SU-DHL-6 (cell line): ENCODE results near the gene TMEM168.

Experiments used
- H2AFZ ChIP-seq: fragments of 200-600 bp; sonication (generic); 2 replicates; pipeline ENCODE4 v1.6.1; 2014; ENCODE audit warnings: low read depth, mild to moderate bottlenecking, moderate library complexity, mixed read lengths, antibody characterized with exemption, low read length; ENCODE audit not compliant: severe bottlenecking
- H3F3A ChIP-seq: fragments of 200-600 bp; shearing (Covaris generic); 2 replicates; pipeline ENCODE4 v1.6.0; 2016; ENCODE audit warnings: antibody characterized with exemption, mild to moderate bottlenecking; ENCODE audit not compliant: insufficient read depth
- H3K27ac ChIP-seq: fragments of 200-600 bp; sonication (generic); 2 replicates; pipeline ENCODE4 v1.5.1; 2016; ENCODE audit warnings: low read depth, mild to moderate bottlenecking, low read length, moderate library complexity, mixed read lengths
- H3K27me3 ChIP-seq: fragments of 200-600 bp; sonication (generic), shearing (Covaris generic); 2 replicates; pipeline ENCODE4 v1.6.0; 2014; ENCODE audit warnings: mild to moderate bottlenecking, low read length
- H3K36me3 ChIP-seq: fragments of 200-600 bp; sonication (generic); 2 replicates; pipeline ENCODE4 v1.6.1; 2014; ENCODE audit warnings: mild to moderate bottlenecking, low read length, mixed read lengths
- H3K4me2 ChIP-seq: fragments of 300-600, 200-600 bp; shearing (Covaris generic), sonication (generic); 2 replicates; pipeline ENCODE4 v1.6.0; 2014; ENCODE audit warnings: low read length, low read depth, mild to moderate bottlenecking; ENCODE audit not compliant: poor library complexity, severe bottlenecking
- H3K4me3 ChIP-seq: fragments of 200-600 bp; sonication (generic); 2 replicates; pipeline ENCODE4 v1.5.1; 2014; ENCODE audit warnings: antibody characterized with exemption, low read length, mild to moderate bottlenecking, mixed read lengths; ENCODE audit not compliant: insufficient read depth, poor library complexity, severe bottlenecking
- H3K79me2 ChIP-seq: fragments of 200-600 bp; sonication (generic); 2 replicates; pipeline ENCODE4 v1.6.1; 2014; ENCODE audit warnings: mild to moderate bottlenecking, low read length, moderate library complexity; ENCODE audit not compliant: insufficient read depth
- H3K9ac ChIP-seq: fragments of 200-600 bp; sonication (generic); 2 replicates; pipeline ENCODE4 v1.7.0; 2014; ENCODE audit warnings: mild to moderate bottlenecking, low read length
- H3K9me2 ChIP-seq: fragments of 200-600 bp; sonication (generic); replicated peaks from 2 replicates; pipeline ENCODE4 v1.6.1; 2014; ENCODE audit warnings: low read length; ENCODE audit not compliant: insufficient read depth
- H3K9me3 ChIP-seq: fragments of 200-600 bp; sonication (generic); 2 replicates; pipeline ENCODE4 v1.6.1; 2014; ENCODE audit warnings: low read length, mixed read lengths; ENCODE audit not compliant: insufficient read depth
- H4K20me1 ChIP-seq: fragments of 200-600 bp; sonication (generic); 2 replicates; pipeline ENCODE4 v1.6.1; 2014; ENCODE audit warnings: low read depth, mild to moderate bottlenecking, antibody characterized with exemption, low read length, moderate library complexity, mixed read lengths
- EZH2phosphoT487 ChIP-seq: fragments of 200-600 bp; sonication (generic), shearing (Covaris generic); conservative IDR thresholded peaks from 2 replicates; pipeline ENCODE4 v1.6.1; 2018; ENCODE audit warnings: mild to moderate bottlenecking, antibody characterized with exemption, low read length, moderate library complexity, mixed read lengths
- TF ChIP-seq, protein P1 (sequence below): fragments of 200-600 bp; sonication (generic); IDR thresholded peaks from one replicate; pipeline ENCODE4 v1.5.1; 2017; ENCODE audit warnings: antibody characterized with exemption, mild to moderate bottlenecking, low read length, moderate library complexity; ENCODE audit not compliant: insufficient read depth, poor library complexity, severe bottlenecking

Gene TMEM168

DNA sequence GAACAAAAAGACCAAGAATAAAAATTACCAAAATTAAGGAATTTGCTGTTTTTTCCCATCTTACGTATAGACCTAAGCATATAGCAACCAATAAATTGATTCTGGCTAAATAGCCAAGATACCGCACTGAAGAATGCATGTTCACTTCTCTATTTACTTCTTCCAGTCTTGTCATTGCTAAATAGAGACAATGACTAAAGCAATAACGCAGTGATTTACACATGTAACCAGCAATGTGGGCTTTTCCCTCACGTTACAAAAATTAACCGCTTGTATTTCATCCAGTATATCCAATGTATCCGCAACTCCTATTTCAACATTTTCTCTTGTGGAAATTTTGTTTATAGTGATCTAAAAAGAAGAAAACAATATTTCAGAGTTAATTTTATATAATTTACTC, 5.6 kb downstream of the TMEM168 start:
- no peak overlapping the region for H3K27ac ChIP-seq
- no peak overlapping the region for H3K4me2 ChIP-seq
- no peaks in the 10 kb centered on the region for H3K27me3 ChIP-seq
- H3K9me2 ChIP-seq = no peaks in the 10 kb centered on the region
- H3K9ac ChIP-seq = no peak overlapping the region
- H3K4me3 ChIP-seq = no peak overlapping the region
- peaks cover 27% of the 10 kb centered on the region for H3K79me2 ChIP-seq
- no peak overlapping the region for H2AFZ ChIP-seq
- TF ChIP-seq, protein P1, sequence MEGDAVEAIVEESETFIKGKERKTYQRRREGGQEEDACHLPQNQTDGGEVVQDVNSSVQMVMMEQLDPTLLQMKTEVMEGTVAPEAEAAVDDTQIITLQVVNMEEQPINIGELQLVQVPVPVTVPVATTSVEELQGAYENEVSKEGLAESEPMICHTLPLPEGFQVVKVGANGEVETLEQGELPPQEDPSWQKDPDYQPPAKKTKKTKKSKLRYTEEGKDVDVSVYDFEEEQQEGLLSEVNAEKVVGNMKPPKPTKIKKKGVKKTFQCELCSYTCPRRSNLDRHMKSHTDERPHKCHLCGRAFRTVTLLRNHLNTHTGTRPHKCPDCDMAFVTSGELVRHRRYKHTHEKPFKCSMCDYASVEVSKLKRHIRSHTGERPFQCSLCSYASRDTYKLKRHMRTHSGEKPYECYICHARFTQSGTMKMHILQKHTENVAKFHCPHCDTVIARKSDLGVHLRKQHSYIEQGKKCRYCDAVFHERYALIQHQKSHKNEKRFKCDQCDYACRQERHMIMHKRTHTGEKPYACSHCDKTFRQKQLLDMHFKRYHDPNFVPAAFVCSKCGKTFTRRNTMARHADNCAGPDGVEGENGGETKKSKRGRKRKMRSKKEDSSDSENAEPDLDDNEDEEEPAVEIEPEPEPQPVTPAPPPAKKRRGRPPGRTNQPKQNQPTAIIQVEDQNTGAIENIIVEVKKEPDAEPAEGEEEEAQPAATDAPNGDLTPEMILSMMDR = no peak
- no peak for TF ChIP-seq EZH2phosphoT487
- H3F3A ChIP-seq = no peaks in the 10 kb centered on the region; the same call in 1 of the 2 replicates
- H4K20me1 ChIP-seq = no peaks in the 10 kb centered on the region
- H3K9me3 ChIP-seq = no peaks in the 10 kb centered on the region
- H3K36me3 ChIP-seq = peaks cover 14% of the 10 kb centered on the region; the same call in 1 of the 2 replicates

DNA sequence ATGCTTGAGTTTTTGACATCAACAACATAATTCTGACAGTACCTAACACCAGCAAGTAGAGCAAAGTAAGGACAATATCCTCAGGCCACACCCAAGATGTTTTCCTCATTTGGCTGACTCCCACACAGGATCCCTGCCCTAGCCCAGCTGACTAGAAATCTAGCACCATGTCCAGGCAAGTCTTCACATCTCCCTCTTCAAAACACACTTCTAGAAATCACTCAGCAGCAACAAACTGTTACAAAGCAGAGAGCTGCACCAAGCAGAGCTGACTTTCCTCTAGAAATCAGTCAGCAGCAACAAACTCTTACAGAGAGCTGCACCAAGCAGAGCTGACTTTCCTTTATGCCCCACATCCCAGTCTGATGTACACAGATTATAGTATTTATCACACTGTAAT, 7.7 kb downstream of the TMEM168 start:
- Histone ChIP-seq H3K36me3 (peaks cover 14% of the 10 kb centered on the region; the same call in 1 of the 2 replicates), H3K27me3 (no peaks in the 10 kb centered on the region), H3K9me2 (no peaks in the 10 kb centered on the region), H4K20me1 (no peaks in the 10 kb centered on the region), H3K4me2 (no peak overlapping the region), H2AFZ (no peak overlapping the region), H3K9ac (no peak overlapping the region), H3K79me2 (peaks cover 9% of the 10 kb centered on the region; the same call in 1 of the 2 replicates), H3F3A (no peaks in the 10 kb centered on the region; the same call in 1 of the 2 replicates), H3K27ac (no peak overlapping the region), H3K9me3 (no peaks in the 10 kb centered on the region), H3K4me3 (no peak overlapping the region)
- TF ChIP-seq, protein P1 = no peak
- no peak for TF ChIP-seq EZH2phosphoT487

DNA sequence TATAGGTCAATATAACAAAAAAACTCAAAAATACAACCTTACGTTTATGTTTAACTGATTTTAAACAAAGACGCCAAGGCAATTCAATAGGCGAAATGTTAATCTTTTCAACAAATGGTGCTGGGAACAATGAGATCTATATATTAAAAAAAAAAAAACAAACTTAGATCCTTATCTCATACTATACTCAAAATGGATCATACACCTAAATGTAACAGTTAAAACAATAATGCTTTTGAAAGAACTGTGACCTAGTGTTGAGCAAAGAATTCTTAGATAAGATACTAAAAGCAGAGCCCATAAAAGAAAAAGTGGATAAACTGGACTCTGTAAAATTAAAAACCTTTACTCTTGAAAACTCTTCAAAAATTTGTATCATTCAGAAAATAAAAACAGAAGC, 8.6 kb downstream of the TMEM168 start:
- Histone ChIP-seq H2AFZ (no peak overlapping the region), H3K79me2 (peaks cover 1% of the 10 kb centered on the region; the same call in 1 of the 2 replicates)

More for the DNA sequence above, 8.6 kb downstream of the TMEM168 start:
- H3K9me2 ChIP-seq = no peaks in the 10 kb centered on the region
- H3K4me2 ChIP-seq = no peak overlapping the region
- no peaks in the 10 kb centered on the region for H3K27me3 ChIP-seq
- H3K36me3 ChIP-seq = peaks cover 14% of the 10 kb centered on the region; the same call in 1 of the 2 replicates
- no peak overlapping the region for H3K4me3 ChIP-seq
- no peaks in the 10 kb centered on the region for H3K9me3 ChIP-seq
- TF ChIP-seq, protein P1 = no peak
- TF ChIP-seq EZH2phosphoT487 = no peak
- no peaks in the 10 kb centered on the region for H3F3A ChIP-seq
- H3K27ac ChIP-seq = no peak overlapping the region
- H4K20me1 ChIP-seq = no peaks in the 10 kb centered on the region; the same call in 1 of the 2 replicates
- H3K9ac ChIP-seq = no peak overlapping the region
